H1 (cell line): Measurements from ENCODE around the gene TGFB3. TPM values are rescaled to one million over a fixed set of nuclear protein-coding genes. Genes with fewer than 3 reads are reported as not detected.

Source experiments
- CTCF ChIA-PET: fragments of 300-600 bp; sonication (Branson Sonifier 250); formaldehyde crosslinking; loops from one replicate; lab custom pipeline; 2021; ENCODE audit not compliant: partially characterized antibody; lab: Charles Lee
- POLR2A ChIA-PET: fragments of 300-600 bp; sonication (Branson Sonifier 250); formaldehyde crosslinking; loops from one replicate; lab custom pipeline; 2021; ENCODE audit warnings: inconsistent platforms; ENCODE audit not compliant: partially characterized antibody; lab: Charles Lee
- DNase-seq, 2 experiments: peaks; one replicate each; pipeline versions ENCODE4 v3.0.0 to v3.0.0-alpha.2; 2010 to 2022; ENCODE audit warnings: low spot score in 2 of 2, low read depth in 1 of 2, mixed read lengths in 1 of 2
- FAIRE-seq: peaks from 2 replicates; lab custom pipeline; 2011; peaks lifted over from hg19 to GRCh38; lab: Jason Lieb, UNC
- H2AFZ ChIP-seq: 2 replicates; pipeline ENCODE4 v1.8.1; 2012; ENCODE audit warnings: low read length, inconsistent platforms
- H2AK5ac ChIP-seq: 2 replicates; pipeline ENCODE4 v1.6.1; 2013; ENCODE audit warnings: low read depth, low read length
- H2BK120ac ChIP-seq: replicated peaks from 2 replicates; pipeline ENCODE3; 2013; ENCODE audit warnings: low read depth, low read length, inconsistent platforms
- H2BK12ac ChIP-seq: 2 replicates; pipeline ENCODE4 v1.6.1; 2013; ENCODE audit warnings: low read depth, low read length
- H2BK15ac ChIP-seq: 2 replicates; pipeline ENCODE4 v1.6.1; 2013; ENCODE audit warnings: low read length
- H2BK20ac ChIP-seq: 2 replicates; pipeline ENCODE4 v1.6.1; 2013; ENCODE audit warnings: low read length
- H2BK5ac ChIP-seq: 2 replicates; pipeline ENCODE4 v1.6.1; 2013; ENCODE audit warnings: low read depth, low read length
- H3K14ac ChIP-seq: 2 replicates; pipeline ENCODE4 v1.6.1; 2013; ENCODE audit warnings: inconsistent platforms; ENCODE audit not compliant: insufficient read length
- H3K18ac ChIP-seq: 2 replicates; pipeline ENCODE4 v1.6.1; 2013; ENCODE audit warnings: low read length; ENCODE audit errors: extremely low read depth
- H3K23ac ChIP-seq: 2 replicates; pipeline ENCODE4 v1.6.1; 2013; ENCODE audit warnings: inconsistent platforms; ENCODE audit not compliant: insufficient read length
- H3K23me2 ChIP-seq: 2 replicates; pipeline ENCODE4 v1.6.1; 2013; ENCODE audit warnings: low read depth, low read length
- H3K27ac ChIP-seq: 2 replicates; pipeline ENCODE4 v1.6.1; 2011; ENCODE audit warnings: low read depth, low read length, inconsistent platforms
- H3K27me3 ChIP-seq, 4 experiments: replicated peaks in 1 of 4; 1 replicate in 1 of 4; 2 replicates in 3 of 4; pipeline versions ENCODE4 v1.6.1 to v1.8.1; 2011 to 2013; ENCODE audit warnings: low read length in 3 of 4, mild to moderate bottlenecking in 3 of 4, inconsistent platforms in 2 of 4, mixed read lengths in 2 of 4, moderate library complexity in 1 of 4; ENCODE audit not compliant: control insufficient read depth in 3 of 4, insufficient read depth in 3 of 4; ENCODE audit errors: extremely low read depth in 1 of 4
- H3K36me3 ChIP-seq, 4 experiments: 2 replicates each; pipeline versions ENCODE4 v1.6.1 to v1.8.1; 2011 to 2013; ENCODE audit warnings: mild to moderate bottlenecking in 4 of 4, low read length in 3 of 4, moderate library complexity in 2 of 4, control low read depth in 1 of 4, inconsistent platforms in 1 of 4; ENCODE audit not compliant: insufficient read depth in 4 of 4, control insufficient read depth in 2 of 4
- H3K4ac ChIP-seq: replicated peaks from 2 replicates; pipeline ENCODE3; 2013; ENCODE audit warnings: low read length, low read depth, mixed read lengths, inconsistent platforms; ENCODE audit not compliant: insufficient read length
- H3K4me1 ChIP-seq, 4 experiments: replicated peaks in 1 of 4; 1 replicate in 1 of 4; 2 replicates in 3 of 4; pipeline versions ENCODE4 v1.6.1 to v1.8.1; 2011 to 2013; ENCODE audit warnings: low read length in 3 of 4, inconsistent platforms in 2 of 4, mixed read lengths in 1 of 4; ENCODE audit not compliant: insufficient read depth in 4 of 4, control insufficient read depth in 3 of 4
- H3K4me2 ChIP-seq, 2 experiments: 2 replicates each; pipeline versions ENCODE4 v1.6.1 to v1.8.1; 2011 to 2013; ENCODE audit warnings: low read depth in 2 of 2, low read length in 2 of 2, control low read depth in 1 of 2, inconsistent platforms in 1 of 2, mild to moderate bottlenecking in 1 of 2; ENCODE audit not compliant: insufficient read depth in 1 of 2
- H3K4me3 ChIP-seq, 4 experiments: fragments of 200-600, 300-600 bp in 1 of 4; sonication (generic), shearing (Covaris generic), sonication (Bioruptor Twin) in 1 of 4; 2 replicates each; pipeline versions ENCODE4 v1.5.1 to v1.8.1; 2011 to 2016; ENCODE audit warnings: low read length in 4 of 4, low read depth in 3 of 4, control low read depth in 2 of 4, inconsistent platforms in 2 of 4, mild to moderate bottlenecking in 2 of 4, mixed read lengths in 1 of 4, moderate library complexity in 1 of 4; ENCODE audit not compliant: insufficient read depth in 2 of 4; ENCODE audit errors: extremely low read depth in 1 of 4
- H3K56ac ChIP-seq: replicated peaks from 2 replicates; pipeline ENCODE3; 2013; ENCODE audit warnings: low read depth, mild to moderate bottlenecking, mixed read lengths, low read length, inconsistent platforms; ENCODE audit not compliant: insufficient read length
- H3K79me1 ChIP-seq: 2 replicates; pipeline ENCODE4 v1.6.1; 2013; ENCODE audit warnings: low read depth, low read length, control low read depth
- H3K79me2 ChIP-seq, 2 experiments: 2 replicates each; pipeline versions ENCODE4 v1.6.1 to v1.8.1; 2012 to 2013; ENCODE audit warnings: low read length in 2 of 2, mild to moderate bottlenecking in 2 of 2, inconsistent platforms in 1 of 2; ENCODE audit not compliant: insufficient read depth in 2 of 2, control insufficient read depth in 1 of 2
- H3K9ac ChIP-seq, 4 experiments: replicated peaks in 1 of 4; 1 replicate in 1 of 4; 2 replicates in 3 of 4; pipeline versions ENCODE4 v1.6.1 to v1.8.1; 2011 to 2013; ENCODE audit warnings: low read depth in 3 of 4, low read length in 3 of 4, control low read depth in 2 of 4, mild to moderate bottlenecking in 2 of 4, moderate library complexity in 2 of 4, inconsistent platforms in 1 of 4; ENCODE audit errors: extremely low read depth in 1 of 4
- H3K9me3 ChIP-seq, 2 experiments: 2 replicates each; pipeline versions ENCODE4 v1.6.1 to v1.8.1; 2012 to 2013; ENCODE audit warnings: mild to moderate bottlenecking in 2 of 2, moderate library complexity in 2 of 2, control low read depth in 1 of 2, inconsistent platforms in 1 of 2, low read depth in 1 of 2, low read length in 1 of 2, mixed read lengths in 1 of 2; ENCODE audit not compliant: insufficient read depth in 2 of 2
- H4K20me1 ChIP-seq, 2 experiments: replicated peaks in 1 of 2; 2 replicates each; pipeline versions ENCODE3 to v1.8.1; 2011 to 2013; ENCODE audit warnings: inconsistent platforms in 2 of 2, low read length in 2 of 2, mild to moderate bottlenecking in 1 of 2; ENCODE audit not compliant: insufficient read depth in 2 of 2, control insufficient read depth in 1 of 2
- H4K5ac ChIP-seq: 2 replicates; pipeline ENCODE4 v1.6.1; 2013; ENCODE audit warnings: low read length, low read depth, mixed read lengths, inconsistent platforms; ENCODE audit not compliant: insufficient read length
- H4K8ac ChIP-seq: 2 replicates; pipeline ENCODE4 v1.8.0; 2013; ENCODE audit warnings: mild to moderate bottlenecking, moderate library complexity, low read length, inconsistent platforms; ENCODE audit not compliant: insufficient read depth; ENCODE audit errors: extremely low read depth
- H4K91ac ChIP-seq: replicated peaks from 2 replicates; pipeline ENCODE3; 2013; ENCODE audit warnings: low read length, mixed read lengths, inconsistent platforms; ENCODE audit not compliant: insufficient read length
- CHD1 ChIP-seq: IDR thresholded peaks from 2 replicates; pipeline ENCODE4 v1.6.1; 2012; ENCODE audit warnings: low read depth, low read length, improper control_type of control experiment
- CREB1 ChIP-seq: IDR thresholded peaks from 2 replicates; pipeline ENCODE4 v1.6.1; 2012; ENCODE audit warnings: inconsistent platforms
- EZH2 ChIP-seq: fragments of 200-600 bp; sonication (generic); IDR thresholded peaks from 2 replicates; pipeline ENCODE4 v1.7.1; 2012; ENCODE audit warnings: low read depth, mild to moderate bottlenecking, moderate library complexity, low read length, inconsistent platforms; ENCODE audit not compliant: severe bottlenecking
- KDM4A ChIP-seq: IDR thresholded peaks from one replicate; pipeline ENCODE4 v1.7.1; 2012; ENCODE audit warnings: low read depth, mild to moderate bottlenecking, moderate library complexity, low read length, inconsistent platforms; ENCODE audit not compliant: severe bottlenecking
- RXRA ChIP-seq: IDR thresholded peaks from 2 replicates; pipeline ENCODE4 v1.6.1; 2011; ENCODE audit warnings: low read depth, mild to moderate bottlenecking, low read length, moderate library complexity; ENCODE audit not compliant: insufficient read depth
- SAP30 ChIP-seq: fragments of 300-600 bp; sonication (generic); IDR thresholded peaks from 2 replicates; pipeline ENCODE4 v1.7.1; 2012; ENCODE audit warnings: low read length, moderate library complexity, mild to moderate bottlenecking, inconsistent platforms; ENCODE audit not compliant: insufficient read depth, insufficient replicate concordance
- SUZ12 ChIP-seq: fragments of 200-600 bp; sonication (generic); IDR thresholded peaks from 2 replicates; pipeline ENCODE4 v1.6.1; 2012; ENCODE audit warnings: mild to moderate bottlenecking, inconsistent platforms, low read length, moderate library complexity, mixed read lengths
- TAF7 ChIP-seq: optimal IDR thresholded peaks from 2 replicates; pipeline ENCODE3; 2011; ENCODE audit warnings: low read depth, mild to moderate bottlenecking, inconsistent platforms, low read length, moderate library complexity, borderline replicate concordance
- TEAD4 ChIP-seq: IDR thresholded peaks from 2 replicates; pipeline ENCODE4 v1.6.1; 2012; ENCODE audit warnings: low read depth, low read length, inconsistent platforms, mixed read lengths
- WGBS, 2 experiments: shearing (Covaris generic) in 1 of 2; methylation state at CpG; one replicate each; pipeline versions ENCODE4 v1.1.6 to v1.1.7; 2013 to 2015; ENCODE audit warnings: low lambda C conversion rate in 2 of 2, mixed read lengths in 2 of 2, inconsistent platforms in 1 of 2, low coverage in 1 of 2, missing lambda C conversion rate in 1 of 2; ENCODE audit not compliant: insufficient replicate concordance in 2 of 2, insufficient coverage in 1 of 2, insufficient read length in 1 of 2; ENCODE audit errors: extremely low coverage in 1 of 2, missing lambda C conversion rate in 1 of 2; 5-methylcytosine and 5-hydroxymethylcytosine counted together
- polyA plus RNA-seq, 7 experiments: library from polyadenylated mRNA; depleted of rRNA in 3 of 7; stranded (reverse) in 5 of 7; unstranded in 2 of 7; fragments of >200 nt in 5 of 7; fragments of 200-250 nt in 2 of 7; gene quantifications; 1 replicate in 5 of 7; 2 replicates in 1 of 7; 4 replicates in 1 of 7; pipeline versions ENCODE4 v1.2.1 to v1.2.3, GENCODE V29; 2011 to 2013; ENCODE audit warnings: missing spikeins in 2 of 7, mixed read lengths in 2 of 7
- total RNA-seq: library from RNA; stranded (reverse); fragmentation: NEBNext Ultra II Directional; extraction: Animal tissue kit (Norgen Biotek cat#: 25700); gene quantifications from 2 replicates; pipeline ENCODE4 v1.2.1, GENCODE V29; 2021

Gene TGFB3
- total and polyA plus RNA-seq, 2 of the 8 experiments (the other 6 are each of a cell fraction or from before 2014, with no cell fraction given) = 0.65 to 0.86 TPM

DNA sequence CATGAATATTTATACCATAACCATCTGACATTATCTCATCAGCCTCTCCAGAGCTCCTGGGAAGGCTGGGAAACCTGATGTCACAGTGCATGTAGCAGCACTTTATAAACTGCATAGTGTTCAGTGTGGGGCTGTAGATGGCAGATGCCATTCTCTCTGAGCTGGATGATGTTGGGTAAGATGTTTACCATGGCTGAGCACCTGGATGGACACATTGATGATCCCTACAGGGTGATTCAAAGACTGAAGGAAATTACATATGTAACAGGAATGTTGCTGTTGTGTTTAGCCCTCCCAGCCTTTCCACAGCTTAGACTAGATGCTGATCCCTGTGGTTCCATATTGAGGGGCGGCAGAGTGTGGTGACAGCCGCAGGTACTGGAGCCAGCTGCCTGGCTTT is 41.2 kb upstream of the TGFB3 start:
- Histone ChIP-seq H3K4me1 (peaks cover 0 to 2% (median 0%) of the 10 kb centered on the region in 4 experiments; a peak in 1 of 7 replicates), H2BK12ac (no peak overlapping the region), H2BK20ac (no peak overlapping the region), H4K91ac (no peak overlapping the region), H4K20me1 (no peaks in the 10 kb centered on the region), H3K79me2 (no peaks in the 10 kb centered on the region), H3K14ac (no peak overlapping the region), H2BK5ac (no peak overlapping the region), H3K23ac (no peak overlapping the region), H3K79me1 (no peaks in the 10 kb centered on the region), H3K18ac (no peak overlapping the region), H3K23me2 (no peaks in the 10 kb centered on the region), H2AK5ac (no peak overlapping the region), H3K4me3 (no peak overlapping the region), H3K36me3 (no peaks in the 10 kb centered on the region), H3K4ac (no peak overlapping the region), H3K56ac (no peak overlapping the region), H4K8ac (no peak overlapping the region), H2BK15ac (no peak overlapping the region), H3K9ac (no peak overlapping the region), H2AFZ (no peak overlapping the region), H2BK120ac (no peak overlapping the region)
- POLR2A ChIA-PET = no interaction called here
- DNase-seq (no peak), FAIRE-seq (no peak)
- CTCF ChIA-PET = interaction anchor here (0.9 to 1.6 kb wide), 2 partner anchors 28 to 314 kb away, joined by 3 to 4 read pairs; no protein-coding TSS in a partner anchor
- WGBS, 2 experiments = 94% methylated on average over 2 of the region's 2 CpGs; no CpG with 5 or more reads in 1 of the 2 experiments
- TF ChIP-seq KDM4A = no peak
- TF ChIP-seq CREB1 = no peak
- no peak for TF ChIP-seq TEAD4
- no peak for TF ChIP-seq EZH2
- no peak for TF ChIP-seq RXRA
- TF ChIP-seq CHD1 = no peak
- no peak for TF ChIP-seq SAP30
- TF ChIP-seq TAF7 = no peak
- TF ChIP-seq SUZ12 = no peak
- TF ChIP-seq, all 59 proteins: peak for 0
- Histone ChIP-seq H3K9me3 (no peaks in the 10 kb centered on the region), H3K4me2 (no peak overlapping the region), H3K27ac (no peak overlapping the region), H3K27me3 (no peaks in the 10 kb centered on the region), H4K5ac (no peak overlapping the region)
